HCT116 (cell line): ENCODE measurements around the gene JAK3.

Experiments
- ELF1 ChIP-seq: IDR thresholded peaks from 2 replicates; pipeline ENCODE4 v1.6.1; 2012; ENCODE audit warnings: low read depth, borderline replicate concordance
- POLR2A ChIP-seq: IDR thresholded peaks from 2 replicates; pipeline ENCODE4 v1.7.0; 2011; ENCODE audit warnings: borderline replicate concordance; ENCODE audit not compliant: insufficient read depth, insufficient read length; ENCODE audit errors: extremely low read depth
- POLR2AphosphoS5 ChIP-seq: IDR thresholded peaks from 2 replicates; pipeline ENCODE4 v1.6.1; 2011; ENCODE audit warnings: mild to moderate bottlenecking, low read depth, low read length, moderate library complexity
- TF ChIP-seq, protein P1 (sequence below): IDR thresholded peaks from 2 replicates; pipeline ENCODE4 v1.6.1; 2012; ENCODE audit warnings: low read depth

DNA sequence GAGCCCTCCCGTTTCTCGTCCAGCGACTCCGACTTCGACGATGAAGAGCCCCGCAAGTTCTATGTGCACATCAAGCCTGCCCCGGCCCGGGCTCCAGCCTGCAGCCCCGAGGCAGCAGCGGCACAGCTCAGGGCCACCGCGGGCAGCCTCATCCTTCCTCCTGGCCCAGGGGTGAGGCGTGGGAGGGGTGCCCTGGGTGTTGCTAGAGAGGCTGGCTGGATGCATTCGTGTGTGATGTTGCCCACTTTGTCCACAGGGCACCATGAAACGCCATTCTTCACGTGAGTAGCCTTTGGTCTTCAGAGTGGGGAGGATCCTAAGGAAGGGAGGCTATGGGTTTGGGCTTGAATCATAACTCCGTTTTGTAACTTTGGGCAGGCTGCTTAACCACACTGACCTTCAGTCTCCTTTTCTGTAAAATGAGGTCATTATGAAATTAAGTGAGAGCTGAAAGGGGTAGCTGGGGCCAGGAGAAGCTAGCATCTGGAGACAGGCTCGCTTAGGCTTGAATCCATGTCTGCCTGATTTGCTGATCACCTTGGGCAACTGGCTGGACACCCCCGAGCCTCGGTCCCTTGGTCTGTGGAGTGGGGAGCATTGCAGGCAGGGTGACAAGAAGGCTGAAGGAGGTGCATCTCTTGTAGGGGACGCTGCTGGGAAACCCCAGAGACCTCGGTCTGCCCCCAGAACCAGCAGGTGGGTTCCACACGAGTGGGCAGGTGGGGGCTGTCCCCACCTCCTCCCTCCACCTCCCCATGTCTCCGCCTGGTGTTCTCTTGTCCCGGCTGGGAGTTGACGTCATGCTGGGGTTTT lies 71.6 kb downstream of the JAK3 start:
- no peak for TF ChIP-seq POLR2A
- TF ChIP-seq POLR2AphosphoS5 = no peak
- no peak for TF ChIP-seq ELF1
- TF ChIP-seq, protein P1, sequence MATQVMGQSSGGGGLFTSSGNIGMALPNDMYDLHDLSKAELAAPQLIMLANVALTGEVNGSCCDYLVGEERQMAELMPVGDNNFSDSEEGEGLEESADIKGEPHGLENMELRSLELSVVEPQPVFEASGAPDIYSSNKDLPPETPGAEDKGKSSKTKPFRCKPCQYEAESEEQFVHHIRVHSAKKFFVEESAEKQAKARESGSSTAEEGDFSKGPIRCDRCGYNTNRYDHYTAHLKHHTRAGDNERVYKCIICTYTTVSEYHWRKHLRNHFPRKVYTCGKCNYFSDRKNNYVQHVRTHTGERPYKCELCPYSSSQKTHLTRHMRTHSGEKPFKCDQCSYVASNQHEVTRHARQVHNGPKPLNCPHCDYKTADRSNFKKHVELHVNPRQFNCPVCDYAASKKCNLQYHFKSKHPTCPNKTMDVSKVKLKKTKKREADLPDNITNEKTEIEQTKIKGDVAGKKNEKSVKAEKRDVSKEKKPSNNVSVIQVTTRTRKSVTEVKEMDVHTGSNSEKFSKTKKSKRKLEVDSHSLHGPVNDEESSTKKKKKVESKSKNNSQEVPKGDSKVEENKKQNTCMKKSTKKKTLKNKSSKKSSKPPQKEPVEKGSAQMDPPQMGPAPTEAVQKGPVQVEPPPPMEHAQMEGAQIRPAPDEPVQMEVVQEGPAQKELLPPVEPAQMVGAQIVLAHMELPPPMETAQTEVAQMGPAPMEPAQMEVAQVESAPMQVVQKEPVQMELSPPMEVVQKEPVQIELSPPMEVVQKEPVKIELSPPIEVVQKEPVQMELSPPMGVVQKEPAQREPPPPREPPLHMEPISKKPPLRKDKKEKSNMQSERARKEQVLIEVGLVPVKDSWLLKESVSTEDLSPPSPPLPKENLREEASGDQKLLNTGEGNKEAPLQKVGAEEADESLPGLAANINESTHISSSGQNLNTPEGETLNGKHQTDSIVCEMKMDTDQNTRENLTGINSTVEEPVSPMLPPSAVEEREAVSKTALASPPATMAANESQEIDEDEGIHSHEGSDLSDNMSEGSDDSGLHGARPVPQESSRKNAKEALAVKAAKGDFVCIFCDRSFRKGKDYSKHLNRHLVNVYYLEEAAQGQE = no peak
